LoVo (cell line): ENCODE data around the gene CYBRD1.

ENCODE experiments used
- DNase-seq: peaks from one replicate; pipeline ENCODE4 v3.0.0-alpha.2; 2016; ENCODE audit warnings: low spot score

Gene CYBRD1

GRCh38 chr2:171602352-171602751, 80.1 kb downstream of the CYBRD1 start:
- no peak for DNase-seq
